HepG2 (cell line): ENCODE results near the gene TGFB2. TPM values are rescaled to one million over a fixed set of nuclear protein-coding genes. Genes with fewer than 3 reads are reported as not detected.

Experiments used
- ATAC-seq: fragments of 200-7000 bp; cut with Tn5 transposase; 3 replicates; pipeline ENCODE4 v1.9.1; 2020; ENCODE audit warnings: mild to moderate bottlenecking, moderate library complexity
- BruUV-seq: library from RNA; stranded (reverse); fragments of 400-500 nt; replicated peaks from 2 replicates; lab custom pipeline; 2021; lab: Mats Ljungman, UMichigan
- CTCF ChIA-PET: fragments of 300-600 bp; formaldehyde crosslinking; extraction: SDS; loops from one replicate; lab custom pipeline; 2021; ENCODE audit warnings: low total read pairs, inconsistent platforms, low intra/inter-chr PET ratio; lab: Yijun Ruan, JAX
- POLR2A ChIA-PET: fragments of 350-600 bp; sonication (Branson Sonifier 250); formaldehyde crosslinking; loops from one replicate; lab custom pipeline; 2020; ENCODE audit warnings: antibody characterized with exemption, inconsistent platforms; lab: Yijun Ruan, JAX
- DNase-seq: peaks from one replicate; pipeline ENCODE4 v3.0.0-alpha.2; 2015; ENCODE audit warnings: low spot score
- FAIRE-seq: peaks from 3 replicates; lab custom pipeline; 2011; peaks lifted over from hg19 to GRCh38; lab: Jason Lieb, UNC
- H2AFZ ChIP-seq: one replicate; pipeline ENCODE4 v1.6.1; 2011; ENCODE audit warnings: low read length, inconsistent platforms
- H3K27ac ChIP-seq: fragments of 300-600 bp; 3 replicates; pipeline ENCODE4 v1.8.0; 2011; ENCODE audit warnings: mixed run types, mild to moderate bottlenecking, mixed read lengths, low read length, inconsistent platforms; ENCODE audit not compliant: insufficient read depth; ENCODE audit errors: extremely low read length
- H3K27me3 ChIP-seq, 2 experiments: fragments of 200-600 bp in 1 of 2; 2 replicates in 1 of 2; 3 replicates in 1 of 2; pipeline versions ENCODE4 v1.6.0 to v1.8.0; 2011; ENCODE audit warnings: low read length in 2 of 2, mild to moderate bottlenecking in 2 of 2, moderate library complexity in 2 of 2, inconsistent platforms in 1 of 2; ENCODE audit not compliant: insufficient read depth in 2 of 2, control insufficient read depth in 1 of 2
- H3K36me3 ChIP-seq, 2 experiments: fragments of 200-600 bp in 1 of 2; replicated peaks in 1 of 2; 2 replicates in 1 of 2; 3 replicates in 1 of 2; pipeline versions ENCODE4 v1.5.1 to v1.8.0; 2011; ENCODE audit warnings: low read length in 2 of 2, inconsistent platforms in 1 of 2; ENCODE audit not compliant: insufficient read depth in 2 of 2, control insufficient read depth in 1 of 2
- H3K4me1 ChIP-seq: 2 replicates; pipeline ENCODE4 v1.5.1; 2012; ENCODE audit warnings: low read length, inconsistent platforms; ENCODE audit not compliant: insufficient read depth
- H3K4me2 ChIP-seq: 2 replicates; pipeline ENCODE4 v1.6.0; 2011; ENCODE audit warnings: low read depth, low read length, inconsistent platforms
- H3K4me3 ChIP-seq, 3 experiments: fragments of 200-600 bp in 1 of 3; sonication (generic), shearing (Covaris generic) in 1 of 3; replicated peaks in 1 of 3; 2 replicates each; pipeline ENCODE4 v1.5.1; 2011 to 2016; ENCODE audit warnings: low read length in 3 of 3, inconsistent platforms in 2 of 3, low read depth in 2 of 3, mild to moderate bottlenecking in 2 of 3, control low read depth in 1 of 3, mixed read lengths in 1 of 3; ENCODE audit not compliant: insufficient read depth in 1 of 3
- H3K79me2 ChIP-seq: one replicate; pipeline ENCODE4 v1.6.1; 2011; ENCODE audit warnings: low read length, inconsistent platforms; ENCODE audit not compliant: insufficient read depth
- H3K9ac ChIP-seq: 2 replicates; pipeline ENCODE4 v1.6.0; 2011; ENCODE audit warnings: mild to moderate bottlenecking, low read depth, low read length, inconsistent platforms; ENCODE audit not compliant: insufficient read depth
- H3K9me3 ChIP-seq: 2 replicates; pipeline ENCODE4 v1.5.1; 2012; ENCODE audit warnings: mild to moderate bottlenecking, low read length
- H4K20me1 ChIP-seq: 2 replicates; pipeline ENCODE4 v1.6.0; 2011; ENCODE audit warnings: inconsistent platforms, mild to moderate bottlenecking, low read length, moderate library complexity; ENCODE audit not compliant: insufficient read depth
- CBX1 ChIP-seq: IDR thresholded peaks from one replicate; pipeline ENCODE4 v1.6.1; 2016; ENCODE audit warnings: antibody characterized with exemption, low read depth
- HOMEZ ChIP-seq: IDR thresholded peaks from 2 replicates; pipeline ENCODE4 v1.6.1; 2016; ENCODE audit warnings: low read depth
- IKZF5 ChIP-seq: IDR thresholded peaks from 2 replicates; pipeline ENCODE4 v1.6.1; 2018; ENCODE audit warnings: missing genetic modification reagents, mild to moderate bottlenecking, missing compliant biosample characterization
- MAX ChIP-seq: IDR thresholded peaks from 2 replicates; pipeline ENCODE4 v1.6.1; 2012; ENCODE audit warnings: inconsistent platforms
- MIXL1 ChIP-seq: IDR thresholded peaks from 2 replicates; pipeline ENCODE4 v1.6.1; 2016
- PCBP1 ChIP-seq: fragments of 200-400 bp; formaldehyde crosslinking; IDR thresholded peaks from 2 replicates; pipeline ENCODE4 v1.6.1; 2017; ENCODE audit warnings: mild to moderate bottlenecking, low read depth, low read length, borderline replicate concordance
- PRPF4 ChIP-seq: fragments of 200-400 bp; formaldehyde crosslinking; IDR thresholded peaks from 2 replicates; pipeline ENCODE4 v1.6.1; 2016; ENCODE audit warnings: low read length, low read depth; ENCODE audit not compliant: poor library complexity, severe bottlenecking
- RNF2 ChIP-seq: fragments of 450-650 bp; conservative IDR thresholded peaks from 2 replicates; pipeline ENCODE4 v1.6.1; 2016; ENCODE audit warnings: low read depth
- SMARCC2 ChIP-seq: fragments of 450-650 bp; IDR thresholded peaks from 2 replicates; pipeline ENCODE4 v1.6.1; 2017; ENCODE audit warnings: antibody characterized with exemption, mild to moderate bottlenecking
- SP140L ChIP-seq: sonication (generic); formaldehyde crosslinking; IDR thresholded peaks from 2 replicates; pipeline ENCODE4 v1.4.0; 2020; ENCODE audit warnings: missing genetic modification reagents, borderline replicate concordance
- ZNF24 ChIP-seq: fragments of 450-650 bp; IDR thresholded peaks from 2 replicates; pipeline ENCODE4 v1.6.1; 2017; ENCODE audit warnings: antibody characterized with exemption, mild to moderate bottlenecking
- ZNF33A ChIP-seq: sonication (generic); formaldehyde crosslinking; IDR thresholded peaks from 2 replicates; pipeline ENCODE4 v1.5.1; 2020; ENCODE audit warnings: missing genetic modification reagents, mild to moderate bottlenecking, moderate library complexity, borderline replicate concordance
- ZNF33B ChIP-seq: sonication (generic); formaldehyde crosslinking; IDR thresholded peaks from 2 replicates; pipeline ENCODE4 v1.5.1; 2020; ENCODE audit warnings: mild to moderate bottlenecking, missing genetic modification reagents
- ZNF550 ChIP-seq: sonication (generic); formaldehyde crosslinking; IDR thresholded peaks from 2 replicates; pipeline ENCODE4 v1.4.0; 2020; ENCODE audit warnings: mild to moderate bottlenecking, missing genetic modification reagents, borderline replicate concordance
- ZNF780A ChIP-seq: sonication (generic); formaldehyde crosslinking; IDR thresholded peaks from 2 replicates; pipeline ENCODE4 v1.8.0; 2022; ENCODE audit warnings: mild to moderate bottlenecking, missing genetic modification reagents, moderate library complexity
- ZNF883 ChIP-seq: sonication (generic); formaldehyde crosslinking; IDR thresholded peaks from 2 replicates; pipeline ENCODE4 v1.5.1; 2020; ENCODE audit warnings: mild to moderate bottlenecking, missing genetic modification reagents; ENCODE audit errors: not compliant biosample characterization
- ZSCAN22 ChIP-seq: sonication (generic); formaldehyde crosslinking; IDR thresholded peaks from 2 replicates; pipeline ENCODE4 v1.4.0; 2020; ENCODE audit warnings: mild to moderate bottlenecking, missing genetic modification reagents
- ZSCAN31 ChIP-seq: sonication (generic); formaldehyde crosslinking; IDR thresholded peaks from 2 replicates; pipeline ENCODE4 v1.5.0; 2020; ENCODE audit warnings: low read depth, mild to moderate bottlenecking, missing genetic modification reagents
- WGBS: methylation state at CpG from one replicate; pipeline ENCODE4 v1.1.6; 2017; ENCODE audit warnings: low lambda C conversion rate; 5-methylcytosine and 5-hydroxymethylcytosine counted together
- in situ Hi-C: cut with HindIII; loops from 2 replicates; pipeline ENCODE4 v1.10.0; 2017; ENCODE audit warnings: low pct_unique_long_range_greater_than_20kb; ENCODE audit not compliant: extremely low pct_ligation_motif_present
- intact Hi-C: fragments of 100-400 bp; cut with micrococcal nuclease; formaldehyde crosslinking; loops from one replicate; pipeline ENCODE4 v1.10.0; 2022; ENCODE audit not compliant: unreplicated experiment
- polyA plus RNA-seq, 8 experiments: library from polyadenylated mRNA; depleted of rRNA in 3 of 8; stranded (reverse) in 7 of 8; unstranded in 1 of 8; fragments of >200 nt; fragmentation: Illumina TruSeq in 4 of 8; extraction: Trizol in 4 of 8; gene quantifications; 2 replicates each; pipeline versions ENCODE4 v1.2.1 to v1.2.3, GENCODE V29; 2011 to 2016; ENCODE audit warnings: low read depth in 4 of 8, missing spikeins in 1 of 8, mixed read lengths in 1 of 8; ENCODE audit not compliant: insufficient read depth in 1 of 8
- total RNA-seq, 5 experiments: library from RNA; depleted of rRNA; stranded (reverse); fragments of >200 nt; fragmentation: Illumina TruSeq; extraction: Trizol; gene quantifications; 2 replicates each; pipeline ENCODE4 v1.2.3, GENCODE V29; 2016; ENCODE audit warnings: low read depth in 1 of 5

The TGFB2 gene
- total and polyA plus RNA-seq, 2 of the 13 experiments (the other 11 are each of a cell fraction or from before 2014, with no cell fraction given): 0.07 TPM; not detected in 1

GRCh38 chr1:218413179-218413578 is 68.0 kb downstream of the TGFB2 start:
- TF ChIP-seq ZNF24 (no peak), MAX (no peak), HOMEZ (CRISPR knock-in tag) (no peak), PRPF4 (no peak), ZSCAN22 (no peak), ZSCAN31 (no peak), SMARCC2 (no peak), MIXL1 (CRISPR knock-in tag) (no peak), ZNF33A (CRISPR knock-in tag) (no peak), ZNF780A (CRISPR knock-in tag) (no peak), ZNF33B (CRISPR knock-in tag) (no peak), CBX1 (no peak), RNF2 (no peak), ZNF883 (CRISPR knock-in tag) (no peak), IKZF5 (no peak), SP140L (no peak), PCBP1 (no peak), ZNF550 (CRISPR knock-in tag) (no peak)
- ChIA-PET POLR2A (no interaction called here), CTCF (no interaction called here)
- no peak overlapping the region for H3K4me3 ChIP-seq
- intact Hi-C loops (no loop called here), in situ Hi-C loops (no loop called here)
- BruUV-seq: no TSS peak
- H3K4me2 ChIP-seq: no peak overlapping the region
- H3K27me3 ChIP-seq: peaks cover 0 to 8% of the 10 kb centered on the region in 2 experiments; a peak in 1 of 5 replicates
- H3K27ac ChIP-seq: no peak overlapping the region
- no peak overlapping the region for H3K9ac ChIP-seq
- no peaks in the 10 kb centered on the region for H3K9me3 ChIP-seq
- peaks cover 9% of the 10 kb centered on the region; the same call in 1 of the 2 replicates for H3K4me1 ChIP-seq
- H3K36me3 ChIP-seq: no peaks in the 10 kb centered on the region
- ATAC-seq (no peak), DNase-seq (no peak), FAIRE-seq (no peak)
- no peaks in the 10 kb centered on the region for H4K20me1 ChIP-seq
- 79% methylated on average over 10 of the region's 10 CpGs for WGBS
- no peak overlapping the region for H2AFZ ChIP-seq
- H3K79me2 ChIP-seq: no peaks in the 10 kb centered on the region
